GM12875 (cell line): ENCODE data around the gene MRNIP.
"Not testable (repeated sequence)": the region's sequence is repeated elsewhere in the genome, so short reads cannot be mapped to it uniquely, and the experiment has no call there.

Experiments used
- H3K4me3 ChIP-seq: one replicate; pipeline ENCODE4 v1.5.1; 2011; ENCODE audit warnings: low read depth, low read length, control low read depth
- TF ChIP-seq, protein P1 (sequence below): IDR thresholded peaks from 2 replicates; pipeline ENCODE4 v1.5.1; 2011; ENCODE audit warnings: low read depth, mild to moderate bottlenecking, control low read depth, inconsistent platforms, low read length, moderate library complexity, borderline replicate concordance; ENCODE audit not compliant: insufficient read depth

The MRNIP gene

GRCh38 chr5:179839328-179840256 lies 19.0 kb downstream of the MRNIP start:
- TF ChIP-seq, protein P1, sequence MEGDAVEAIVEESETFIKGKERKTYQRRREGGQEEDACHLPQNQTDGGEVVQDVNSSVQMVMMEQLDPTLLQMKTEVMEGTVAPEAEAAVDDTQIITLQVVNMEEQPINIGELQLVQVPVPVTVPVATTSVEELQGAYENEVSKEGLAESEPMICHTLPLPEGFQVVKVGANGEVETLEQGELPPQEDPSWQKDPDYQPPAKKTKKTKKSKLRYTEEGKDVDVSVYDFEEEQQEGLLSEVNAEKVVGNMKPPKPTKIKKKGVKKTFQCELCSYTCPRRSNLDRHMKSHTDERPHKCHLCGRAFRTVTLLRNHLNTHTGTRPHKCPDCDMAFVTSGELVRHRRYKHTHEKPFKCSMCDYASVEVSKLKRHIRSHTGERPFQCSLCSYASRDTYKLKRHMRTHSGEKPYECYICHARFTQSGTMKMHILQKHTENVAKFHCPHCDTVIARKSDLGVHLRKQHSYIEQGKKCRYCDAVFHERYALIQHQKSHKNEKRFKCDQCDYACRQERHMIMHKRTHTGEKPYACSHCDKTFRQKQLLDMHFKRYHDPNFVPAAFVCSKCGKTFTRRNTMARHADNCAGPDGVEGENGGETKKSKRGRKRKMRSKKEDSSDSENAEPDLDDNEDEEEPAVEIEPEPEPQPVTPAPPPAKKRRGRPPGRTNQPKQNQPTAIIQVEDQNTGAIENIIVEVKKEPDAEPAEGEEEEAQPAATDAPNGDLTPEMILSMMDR, result no peak
- no peak overlapping the region for H3K4me3 ChIP-seq

GRCh38 chr5:179837076-179838011 lies 21.3 kb downstream of the MRNIP start:
- TF ChIP-seq, protein P1, result no peak
- H3K4me3 ChIP-seq, result no peak overlapping the region

DNA sequence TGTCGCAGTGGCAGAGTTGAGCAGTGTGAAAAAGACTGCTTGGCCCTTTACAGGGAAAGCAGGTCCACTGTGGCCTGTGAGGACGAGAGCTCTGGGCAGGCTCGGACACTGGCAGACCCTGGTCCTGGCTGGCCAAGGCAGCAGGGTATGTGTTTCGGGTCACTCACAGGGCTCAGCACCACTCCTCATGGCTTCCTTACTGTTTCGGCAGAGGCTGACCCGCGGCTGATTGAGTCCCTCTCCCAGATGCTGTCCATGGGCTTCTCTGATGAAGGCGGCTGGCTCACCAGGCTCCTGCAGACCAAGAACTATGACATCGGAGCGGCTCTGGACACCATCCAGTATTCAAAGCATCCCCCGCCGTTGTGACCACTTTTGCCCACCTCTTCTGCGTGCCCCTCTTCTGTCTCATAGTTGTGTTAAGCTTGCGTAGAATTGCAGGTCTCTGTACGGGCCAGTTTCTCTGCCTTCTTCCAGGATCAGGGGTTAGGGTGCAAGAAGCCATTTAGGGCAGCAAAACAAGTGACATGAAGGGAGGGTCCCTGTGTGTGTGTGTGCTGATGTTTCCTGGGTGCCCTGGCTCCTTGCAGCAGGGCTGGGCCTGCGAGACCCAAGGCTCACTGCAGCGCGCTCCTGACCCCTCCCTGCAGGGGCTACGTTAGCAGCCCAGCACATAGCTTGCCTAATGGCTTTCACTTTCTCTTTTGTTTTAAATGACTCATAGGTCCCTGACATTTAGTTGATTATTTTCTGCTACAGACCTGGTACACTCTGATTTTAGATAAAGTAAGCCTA lies 22.2 kb downstream of the MRNIP start:
- no peak overlapping the region for H3K4me3 ChIP-seq
- TF ChIP-seq, protein P1, result no peak

- H3K4me3 ChIP-seq, result not testable (repeated sequence)
Observed at GRCh38 chr5:179834871-179835270, 23.7 kb downstream of the MRNIP start.

- TF ChIP-seq, protein P1, result no peak
- H3K4me3 ChIP-seq, result no peak overlapping the region
Observed at GRCh38 chr5:179834120-179834519, 24.5 kb downstream of the MRNIP start.

- no peak overlapping the region for H3K4me3 ChIP-seq
- TF ChIP-seq, protein P1, result no peak
Observed at GRCh38 chr5:179833709-179834070, 24.9 kb downstream of the MRNIP start.

DNA sequence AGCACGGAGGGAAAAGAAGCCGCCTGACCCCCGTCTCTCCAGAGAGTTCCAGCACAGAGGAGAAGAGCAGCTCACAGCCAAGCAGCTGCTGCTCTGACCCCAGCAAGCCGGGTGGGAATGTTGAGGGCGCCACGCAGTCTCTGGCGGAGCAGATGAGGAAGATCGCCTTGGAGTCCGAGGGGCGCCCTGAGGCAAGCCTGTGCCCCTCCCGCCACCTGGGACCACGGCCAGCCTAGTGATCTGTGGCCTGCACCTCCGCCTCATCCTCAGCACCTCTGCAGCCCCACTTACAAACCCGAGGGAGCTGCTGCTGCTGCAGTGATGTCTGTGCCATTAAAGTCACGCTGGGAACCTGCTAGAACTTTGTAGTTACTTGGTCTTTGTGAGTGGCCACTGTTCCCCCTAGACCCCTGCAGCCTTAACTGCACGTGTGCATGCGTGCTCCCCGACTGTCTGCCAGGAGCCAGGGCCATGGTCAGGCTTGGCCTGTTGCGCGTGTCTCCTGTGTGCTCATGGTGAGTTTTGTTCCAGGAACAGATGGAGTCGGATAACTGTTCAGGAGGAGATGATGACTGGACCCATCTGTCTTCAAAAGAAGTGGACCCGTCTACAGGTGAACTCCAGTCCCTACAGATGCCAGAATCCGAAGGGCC lies 25.4 kb downstream of the MRNIP start:
- TF ChIP-seq, protein P1, result no peak

More for the DNA sequence above, 25.4 kb downstream of the MRNIP start:
- no peak overlapping the region for H3K4me3 ChIP-seq
